Measurements from ENCODE around the gene NMB.

DNA sequence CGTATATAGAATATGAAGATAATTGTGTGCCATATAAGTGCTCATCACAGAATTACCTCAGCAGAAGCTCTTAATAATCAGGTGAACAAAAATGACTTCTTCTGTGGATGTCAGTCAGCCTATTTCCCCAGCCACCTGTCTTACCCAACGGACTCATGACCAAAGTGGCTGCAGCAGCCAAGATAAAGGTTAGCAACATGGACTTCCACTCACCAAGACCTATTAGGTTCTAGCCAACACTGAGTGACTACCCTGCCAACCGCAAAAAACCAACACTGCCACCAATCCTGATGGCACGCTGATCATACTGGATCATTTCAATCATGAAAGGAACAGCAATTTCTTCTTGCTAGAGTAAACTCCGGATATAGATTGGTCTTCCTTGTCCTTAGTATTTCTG, 45.8 kb upstream of the NMB start:
- TF ChIP-seq, protein P1, sequence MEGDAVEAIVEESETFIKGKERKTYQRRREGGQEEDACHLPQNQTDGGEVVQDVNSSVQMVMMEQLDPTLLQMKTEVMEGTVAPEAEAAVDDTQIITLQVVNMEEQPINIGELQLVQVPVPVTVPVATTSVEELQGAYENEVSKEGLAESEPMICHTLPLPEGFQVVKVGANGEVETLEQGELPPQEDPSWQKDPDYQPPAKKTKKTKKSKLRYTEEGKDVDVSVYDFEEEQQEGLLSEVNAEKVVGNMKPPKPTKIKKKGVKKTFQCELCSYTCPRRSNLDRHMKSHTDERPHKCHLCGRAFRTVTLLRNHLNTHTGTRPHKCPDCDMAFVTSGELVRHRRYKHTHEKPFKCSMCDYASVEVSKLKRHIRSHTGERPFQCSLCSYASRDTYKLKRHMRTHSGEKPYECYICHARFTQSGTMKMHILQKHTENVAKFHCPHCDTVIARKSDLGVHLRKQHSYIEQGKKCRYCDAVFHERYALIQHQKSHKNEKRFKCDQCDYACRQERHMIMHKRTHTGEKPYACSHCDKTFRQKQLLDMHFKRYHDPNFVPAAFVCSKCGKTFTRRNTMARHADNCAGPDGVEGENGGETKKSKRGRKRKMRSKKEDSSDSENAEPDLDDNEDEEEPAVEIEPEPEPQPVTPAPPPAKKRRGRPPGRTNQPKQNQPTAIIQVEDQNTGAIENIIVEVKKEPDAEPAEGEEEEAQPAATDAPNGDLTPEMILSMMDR (conservative IDR thresholded peaks at IDR 0.05): no peak
- TF ChIP-seq ZFX (IDR thresholded peaks at IDR 0.05): no peak
